GM18507 (cell line): ENCODE measurements around the gene RHOBTB1.
A peak's percentile ranks its signal among the peaks of the same experiment; 100 is the strongest.

Source experiments
- DNase-seq: peaks from one replicate; pipeline ENCODE4 v3.0.0; 2011; ENCODE audit warnings: low read depth; ENCODE audit not compliant: insufficient read length; ENCODE audit errors: extremely low spot score
- FAIRE-seq: peaks from 2 replicates; lab custom pipeline; 2011; peaks lifted over from hg19 to GRCh38; lab: Jason Lieb, UNC

The RHOBTB1 gene

DNA sequence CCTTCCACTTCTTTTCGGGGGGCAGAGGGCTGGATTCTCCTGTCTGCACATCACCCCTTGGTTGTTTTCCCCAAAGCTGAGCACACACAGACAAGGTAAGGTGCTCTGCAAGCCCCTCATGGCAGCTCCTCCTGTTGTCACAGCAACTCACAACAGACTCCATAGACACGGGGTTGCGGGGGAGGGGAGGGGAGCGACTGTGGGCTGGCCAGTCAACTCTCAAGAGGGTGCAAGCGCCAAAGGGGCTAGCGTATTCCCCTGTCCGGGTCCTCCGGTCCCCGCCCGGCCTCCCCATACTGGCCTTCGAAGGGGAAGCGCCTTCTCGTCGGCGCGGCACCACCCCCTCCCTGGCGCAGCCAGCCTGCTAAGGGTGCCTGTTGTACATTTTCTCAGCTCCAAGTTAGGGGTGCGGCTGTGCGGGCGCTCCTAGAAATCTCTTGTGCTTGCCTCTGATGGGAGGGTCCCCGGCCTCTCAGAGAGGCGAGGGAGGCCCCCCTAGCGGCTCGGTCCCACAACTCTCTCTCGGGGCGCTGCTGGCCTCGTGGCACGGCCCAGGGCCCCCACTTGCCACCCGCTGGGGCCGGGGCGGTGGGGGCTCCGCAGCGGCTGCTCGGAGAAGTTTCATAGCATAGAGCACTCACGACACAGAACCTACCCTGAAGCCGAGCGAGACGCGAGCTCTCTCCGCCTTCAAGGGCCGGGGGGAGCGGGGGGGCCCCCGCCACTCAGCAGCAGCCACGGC, 498 bp downstream of the RHOBTB1 start:
- FAIRE-seq (no peak), DNase-seq (no peak)

DNA sequence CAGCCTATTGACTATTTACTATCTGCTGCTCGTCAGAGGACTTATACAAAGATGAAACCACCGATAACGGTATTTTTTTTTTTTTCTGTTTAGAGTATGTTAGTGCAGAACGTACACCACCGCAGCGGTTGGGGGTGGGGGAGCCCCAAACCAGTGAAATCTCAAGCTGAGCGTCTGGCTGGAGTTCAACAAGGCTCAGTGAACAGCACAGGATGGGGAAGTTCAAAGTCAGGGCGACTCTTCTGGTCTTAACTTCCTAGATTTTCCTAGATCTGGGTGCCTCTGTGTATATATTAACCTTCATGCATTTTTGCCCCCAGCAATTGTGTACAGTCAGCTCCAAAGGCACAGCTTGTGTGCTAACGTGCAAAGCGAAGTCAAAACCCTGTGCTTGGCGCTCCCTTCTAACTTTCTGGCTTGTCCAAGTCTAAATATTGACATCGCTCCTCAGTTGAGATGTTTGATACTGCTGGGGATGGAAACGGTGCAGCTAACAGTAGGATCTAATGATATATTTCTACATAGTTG, 1.1 kb downstream of the RHOBTB1 start:
- FAIRE-seq, result peak; percentile 21

DNA sequence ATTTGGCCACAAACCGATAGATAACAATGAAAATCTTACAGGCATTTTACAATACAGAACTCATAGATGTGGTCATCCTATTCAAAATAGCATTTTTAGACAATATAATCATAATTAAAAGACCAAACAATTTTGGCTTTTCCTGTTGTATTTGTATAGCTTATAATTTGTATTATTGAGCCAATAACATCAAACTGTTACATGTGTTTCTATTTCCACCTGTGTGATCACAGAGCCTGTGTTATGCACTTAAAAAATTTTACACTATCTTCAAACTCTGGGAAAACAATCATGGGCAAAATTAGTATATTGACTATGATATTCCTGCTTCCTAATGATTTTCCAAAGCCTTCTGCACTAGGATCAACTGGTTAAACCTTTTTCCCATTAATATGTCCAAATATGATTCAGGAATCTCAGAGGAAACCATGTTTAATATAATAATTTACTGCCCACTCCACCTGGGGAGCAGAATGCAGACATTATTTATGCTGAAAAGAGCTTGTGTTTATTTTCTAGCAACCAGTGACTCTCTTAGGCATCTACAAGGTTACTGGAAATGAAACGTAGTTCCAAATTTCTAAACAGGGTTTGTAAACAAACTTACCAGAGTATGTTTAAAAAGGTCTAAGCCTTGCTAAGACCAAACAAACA, 1.7 kb downstream of the RHOBTB1 start:
- no peak for FAIRE-seq
- DNase-seq, result no peak

More for the DNA sequence above, 1.1 kb downstream of the RHOBTB1 start:
- no peak for DNase-seq

DNA sequence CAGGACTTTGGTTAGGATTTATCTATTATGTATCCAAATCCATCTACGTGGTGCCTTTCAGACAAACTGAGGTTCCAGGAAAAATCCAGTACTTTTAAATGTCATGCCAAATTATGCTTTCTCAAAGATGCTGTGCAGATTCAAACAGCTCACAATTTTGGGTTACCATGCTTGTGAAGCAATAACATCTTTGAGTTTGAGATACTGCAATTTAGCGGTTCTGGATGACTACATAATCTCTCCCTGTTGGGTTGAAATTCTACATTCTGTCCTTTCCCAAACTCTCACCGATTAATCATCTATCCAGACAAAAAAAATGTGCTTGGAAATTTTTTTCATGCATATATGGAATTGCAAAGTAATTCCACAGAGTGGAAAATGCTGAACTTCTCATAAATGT, 3.5 kb downstream of the RHOBTB1 start:
- FAIRE-seq (no peak), DNase-seq (no peak)

DNA sequence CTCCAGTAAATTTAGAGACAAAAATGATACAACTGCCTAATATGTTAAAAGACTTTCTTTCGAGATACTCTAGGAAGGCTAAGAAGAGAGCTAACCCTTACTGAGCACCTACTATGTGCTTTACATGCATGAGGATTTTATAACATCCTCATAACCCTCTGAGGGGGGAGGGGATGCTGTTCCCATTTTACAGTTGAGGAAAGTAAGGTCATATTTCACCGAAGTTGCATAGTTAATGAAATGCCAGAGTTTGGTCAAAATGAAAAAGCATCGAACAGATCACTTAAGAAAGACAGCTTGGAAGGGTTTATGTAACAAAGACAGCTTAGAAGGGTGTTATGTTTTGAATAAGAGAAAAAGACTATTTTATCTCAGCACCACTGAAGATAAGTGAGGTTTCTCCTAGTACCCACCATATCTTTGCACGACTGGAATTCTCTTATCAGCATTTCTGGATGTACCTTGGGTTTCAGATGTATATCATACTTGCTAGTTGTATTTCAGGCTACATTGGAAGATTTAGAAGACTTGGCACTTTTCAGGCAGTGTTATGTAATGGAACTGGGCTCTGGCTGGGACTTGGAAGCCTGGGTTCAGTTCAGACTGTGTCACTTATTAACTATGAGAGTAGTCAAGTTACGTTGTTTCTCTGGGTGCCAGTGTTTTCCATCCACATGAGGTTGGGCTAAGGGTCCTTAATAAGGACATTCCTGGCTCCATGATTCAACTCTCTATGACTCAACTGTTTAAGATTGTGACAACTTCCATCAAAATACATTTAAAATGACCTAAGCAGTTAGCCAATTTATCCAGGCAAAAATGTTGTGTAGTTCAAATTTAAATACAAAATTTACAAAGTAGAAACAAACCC, 6.0 kb downstream of the RHOBTB1 start:
- DNase-seq, result no peak

DNA sequence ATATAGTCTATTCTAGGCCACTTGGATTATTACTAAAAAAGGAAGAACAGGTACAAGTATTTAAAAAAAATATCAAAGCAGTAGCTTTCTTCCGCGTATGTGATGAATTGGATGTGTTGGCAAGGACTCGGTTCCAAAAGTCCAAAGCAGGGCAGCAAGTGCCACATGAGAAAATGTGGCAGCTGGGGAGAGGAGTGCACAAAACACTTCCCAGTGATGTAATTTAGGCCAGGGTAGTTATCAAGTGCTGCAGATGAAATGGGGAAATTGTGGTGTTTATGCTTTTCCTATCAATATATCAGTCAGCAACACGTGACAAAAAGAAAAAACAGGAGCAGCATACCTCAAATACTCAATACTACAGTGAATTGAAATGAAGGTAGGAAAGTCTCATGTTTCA, 7.0 kb downstream of the RHOBTB1 start:
- DNase-seq (no peak), FAIRE-seq (no peak)

More for the DNA sequence above, 6.0 kb downstream of the RHOBTB1 start:
- FAIRE-seq, result no peak

DNA sequence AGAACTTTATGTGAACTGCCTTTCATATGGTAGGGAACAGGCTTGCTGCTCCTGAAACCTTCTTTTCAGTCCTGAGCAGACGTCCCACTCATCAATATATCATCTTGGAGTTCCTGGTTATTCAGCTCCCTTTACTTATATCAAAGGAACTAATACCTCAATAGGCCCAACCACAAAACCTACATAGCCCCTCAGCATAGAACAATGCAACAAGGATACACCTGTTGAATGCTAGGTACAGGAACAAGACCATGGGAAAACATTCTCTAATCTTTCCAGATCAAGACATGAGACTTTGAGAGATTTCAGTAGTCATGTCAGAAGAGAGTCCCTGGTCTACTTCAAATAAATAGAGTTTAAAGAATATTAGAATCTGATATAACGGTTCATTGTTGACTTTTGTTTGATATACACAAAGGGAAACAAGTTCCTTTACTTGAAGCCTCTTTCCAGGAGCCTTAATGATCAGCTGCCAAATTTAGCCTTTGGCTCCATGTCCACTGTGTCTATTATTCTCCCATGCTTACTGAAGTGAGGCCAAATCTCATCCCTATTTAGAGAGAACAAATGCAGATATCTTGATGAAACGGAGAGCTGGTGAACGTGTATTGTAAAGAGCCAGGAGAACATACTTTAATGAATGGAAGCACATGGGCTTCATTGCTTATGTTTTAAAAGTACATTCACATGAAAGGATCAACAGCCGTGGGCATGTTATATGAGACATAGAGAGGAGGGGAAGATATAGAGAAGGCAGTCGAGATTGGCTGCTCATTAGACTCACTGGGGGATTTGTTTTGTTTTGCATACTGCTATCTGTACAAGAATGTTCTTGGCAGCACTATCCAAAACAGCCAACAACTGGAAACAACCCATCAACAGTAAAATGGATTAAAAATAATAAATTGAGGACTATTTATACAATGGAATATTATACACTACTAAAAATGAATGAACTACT, 9.5 kb downstream of the RHOBTB1 start:
- DNase-seq, result no peak

DNA sequence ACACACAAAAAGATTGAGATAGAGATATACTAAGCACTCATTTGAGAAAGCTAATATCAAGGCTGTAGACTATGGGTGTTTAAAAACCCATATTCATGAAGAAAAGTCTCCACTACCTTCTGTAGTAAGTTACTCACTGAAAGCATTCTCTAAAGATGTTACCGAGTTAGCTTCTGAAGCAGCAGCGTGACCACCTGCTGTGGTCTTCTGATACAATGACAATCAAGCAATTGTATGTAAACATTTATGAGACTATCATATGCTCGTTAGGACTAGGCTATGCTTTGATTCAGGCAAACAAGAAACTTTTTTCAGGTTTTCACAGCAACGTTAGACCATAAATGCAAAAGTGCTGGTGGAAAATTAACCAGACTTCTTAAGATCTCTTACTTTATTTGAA, 11.2 kb downstream of the RHOBTB1 start:
- DNase-seq, result no peak
- no peak for FAIRE-seq

More for the DNA sequence above, 9.5 kb downstream of the RHOBTB1 start:
- FAIRE-seq, result no peak

DNA sequence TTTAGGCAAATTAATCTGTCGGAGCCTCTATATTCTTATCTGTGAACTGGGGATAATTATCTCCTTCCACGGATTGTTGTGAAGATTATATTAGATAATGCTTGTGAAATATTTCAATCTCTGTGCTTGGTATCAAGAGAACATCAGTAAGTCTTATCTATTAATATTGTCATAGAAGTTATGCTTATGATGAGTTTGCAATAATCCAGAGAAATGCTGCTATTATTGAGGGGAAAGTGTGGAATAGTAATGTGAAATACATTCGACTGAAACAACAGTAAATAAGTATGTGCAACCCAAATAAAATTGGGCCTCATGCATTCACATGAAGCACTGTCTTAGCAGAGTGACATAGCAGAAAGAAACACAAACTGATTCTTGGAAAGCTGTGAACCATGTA, 13.7 kb downstream of the RHOBTB1 start:
- DNase-seq (no peak), FAIRE-seq (no peak)

DNA sequence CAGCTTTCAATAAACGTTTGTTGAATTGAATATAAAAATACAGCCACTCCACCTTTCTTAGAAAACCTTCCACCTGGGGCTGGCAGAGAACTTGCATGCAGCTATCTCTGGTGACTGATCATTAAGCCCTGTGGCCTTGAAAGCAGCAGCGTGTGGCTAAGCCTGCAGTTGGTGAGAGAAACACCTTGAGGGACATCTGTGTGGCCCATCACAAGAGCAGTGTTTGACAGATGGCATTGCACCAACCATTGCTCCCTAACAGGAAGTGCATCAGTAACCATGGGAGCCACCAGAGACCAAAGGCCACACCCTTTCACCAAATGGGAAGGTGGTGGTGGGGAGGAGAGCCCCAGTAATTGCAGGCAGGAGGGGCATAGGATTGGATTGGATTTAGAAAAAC, 22.4 kb downstream of the RHOBTB1 start:
- FAIRE-seq, result no peak

DNA sequence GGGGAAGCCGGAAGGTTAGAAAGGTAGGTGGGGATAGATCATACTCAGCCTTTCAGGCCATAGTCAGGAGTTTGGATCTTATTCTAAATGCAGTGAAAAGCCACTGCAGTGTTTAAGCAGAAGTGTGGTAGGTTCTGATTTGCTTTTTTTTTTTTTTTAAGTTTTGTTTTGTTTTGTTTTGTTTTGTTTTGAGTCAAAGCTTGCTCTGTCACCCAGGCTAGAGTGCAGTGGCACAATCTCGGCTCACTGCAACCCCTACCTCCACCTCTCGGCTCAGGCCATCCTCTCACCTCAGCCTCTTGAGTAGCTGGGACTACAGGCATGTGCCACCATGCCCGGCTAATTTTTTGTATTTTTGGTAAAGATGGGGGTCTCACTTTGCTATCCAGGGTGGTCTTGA, 23.5 kb downstream of the RHOBTB1 start:
- no peak for DNase-seq
- FAIRE-seq, result no peak

More for the DNA sequence above, 22.4 kb downstream of the RHOBTB1 start:
- DNase-seq, result no peak

DNA sequence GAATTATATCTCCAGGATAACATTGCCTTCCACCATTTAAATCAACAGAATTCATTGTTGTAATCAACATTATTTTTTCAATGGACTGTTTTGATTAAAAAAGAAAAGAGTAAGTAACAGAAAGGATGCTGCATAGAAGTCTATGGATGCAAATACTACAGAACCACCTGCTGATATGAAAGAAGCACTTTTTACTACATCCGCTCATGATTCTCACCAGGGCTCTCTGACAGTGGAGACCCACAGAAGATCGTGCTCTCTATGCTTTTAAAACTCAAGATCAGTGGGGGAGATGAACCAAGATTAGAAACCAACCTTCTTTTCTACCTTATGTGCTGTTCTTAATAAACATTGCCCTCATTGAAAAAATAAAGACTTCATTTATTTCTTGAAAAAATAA, 24.4 kb downstream of the RHOBTB1 start:
- no peak for DNase-seq
- no peak for FAIRE-seq

DNA sequence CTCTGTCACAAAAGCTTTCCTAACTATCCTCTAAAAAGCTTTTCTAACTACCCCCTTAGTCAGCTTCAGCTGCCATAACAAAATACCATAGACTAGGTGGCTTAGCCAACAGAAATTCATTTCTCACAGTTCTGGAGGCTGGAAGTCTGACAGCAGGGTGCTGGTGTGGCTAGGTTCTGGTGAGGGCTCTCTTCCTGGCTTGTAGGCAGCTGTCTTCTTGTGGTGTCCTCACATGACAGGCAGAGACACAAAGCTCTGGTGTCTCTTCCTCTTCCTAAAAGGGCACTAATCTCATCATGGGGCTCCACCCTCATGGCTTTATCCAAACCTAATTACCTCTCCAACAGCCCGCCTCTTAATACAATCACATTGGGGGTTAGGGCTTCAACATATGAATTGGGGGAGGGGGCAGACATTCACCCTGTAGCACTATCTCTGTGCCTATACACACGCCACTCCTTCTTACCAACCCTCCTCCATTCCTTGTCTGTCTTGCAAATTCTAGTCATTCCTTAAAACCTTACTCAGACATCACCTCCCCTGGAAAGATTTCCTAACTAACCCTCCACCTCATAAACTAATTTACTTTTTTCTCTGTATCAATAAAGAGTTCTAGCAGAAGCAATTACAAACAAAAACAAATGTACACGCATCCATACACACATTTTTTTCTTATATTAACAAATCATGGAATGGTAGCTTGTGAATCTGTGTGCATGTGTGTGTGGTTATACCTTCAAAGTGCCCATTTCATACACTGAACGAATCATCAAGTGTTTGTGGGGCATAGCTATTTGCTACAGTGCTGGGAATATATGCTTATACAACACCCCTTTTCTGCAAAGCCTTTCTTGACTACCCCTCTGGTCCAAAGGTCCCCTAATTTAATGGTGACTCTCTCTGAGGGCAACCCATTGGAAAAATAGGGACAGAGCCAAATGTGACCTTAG, 26.4 kb downstream of the RHOBTB1 start:
- FAIRE-seq, result no peak
- DNase-seq, result no peak

DNA sequence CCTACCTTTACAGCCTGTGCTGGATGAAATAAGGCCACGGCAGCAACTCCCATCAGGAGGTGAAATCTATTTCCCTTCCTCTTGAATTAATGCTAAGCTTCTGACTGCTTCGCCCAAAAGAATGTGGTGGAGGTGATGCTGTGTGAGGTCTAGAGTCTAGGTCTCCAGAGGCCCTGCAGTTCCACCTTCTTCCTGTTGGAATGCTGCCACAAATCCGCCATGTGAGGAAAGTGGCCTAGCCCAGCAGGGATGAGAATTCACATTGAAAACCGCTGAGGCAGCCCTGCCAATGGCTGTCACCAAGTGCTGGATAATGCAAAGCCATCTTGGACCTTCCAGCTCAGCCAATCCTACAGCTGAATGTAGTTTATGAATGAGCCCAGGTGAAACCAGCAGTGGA, 28.0 kb downstream of the RHOBTB1 start:
- DNase-seq (no peak), FAIRE-seq (no peak)

DNA sequence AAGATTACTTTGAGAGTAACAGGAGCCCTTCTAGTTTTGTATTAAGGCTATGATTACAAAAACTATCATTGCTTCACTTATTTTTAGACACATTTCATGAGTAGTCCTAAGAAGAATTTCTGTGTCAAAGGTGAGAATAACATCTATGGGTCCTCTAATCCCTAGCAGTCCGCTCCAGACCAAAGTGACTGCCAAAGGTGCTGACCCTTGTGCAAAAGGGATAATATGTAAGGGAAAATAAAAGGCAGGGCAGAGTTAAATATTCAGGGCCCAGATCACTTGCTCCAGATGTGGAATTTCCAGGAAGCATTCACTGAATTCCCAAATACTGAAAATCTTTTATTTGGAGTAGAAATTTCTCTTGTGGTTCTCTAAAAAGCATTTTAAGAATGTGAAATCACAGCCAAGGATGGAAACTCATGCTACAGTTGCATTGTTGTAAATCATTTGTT, 29.3 kb downstream of the RHOBTB1 start:
- FAIRE-seq (no peak), DNase-seq (no peak)

DNA sequence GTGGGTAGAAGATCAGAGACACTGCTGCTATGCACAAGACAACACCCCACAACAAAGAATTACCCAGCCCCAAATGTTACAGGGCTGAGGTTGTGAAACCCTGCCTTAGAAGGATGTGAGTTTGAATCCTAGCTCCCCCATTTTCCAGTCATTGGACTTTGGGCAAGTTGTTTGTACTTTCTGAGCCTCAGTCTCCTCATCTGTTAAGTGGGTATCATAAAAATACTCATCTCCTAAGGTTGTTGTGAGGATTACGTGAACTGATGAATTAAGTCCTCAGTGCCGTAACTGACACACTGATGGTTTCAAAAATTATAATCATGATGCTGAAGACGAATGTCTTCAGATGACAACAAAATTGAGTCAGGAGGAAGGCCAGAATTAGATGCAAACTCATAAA, 30.3 kb downstream of the RHOBTB1 start:
- DNase-seq, result no peak
- no peak for FAIRE-seq

DNA sequence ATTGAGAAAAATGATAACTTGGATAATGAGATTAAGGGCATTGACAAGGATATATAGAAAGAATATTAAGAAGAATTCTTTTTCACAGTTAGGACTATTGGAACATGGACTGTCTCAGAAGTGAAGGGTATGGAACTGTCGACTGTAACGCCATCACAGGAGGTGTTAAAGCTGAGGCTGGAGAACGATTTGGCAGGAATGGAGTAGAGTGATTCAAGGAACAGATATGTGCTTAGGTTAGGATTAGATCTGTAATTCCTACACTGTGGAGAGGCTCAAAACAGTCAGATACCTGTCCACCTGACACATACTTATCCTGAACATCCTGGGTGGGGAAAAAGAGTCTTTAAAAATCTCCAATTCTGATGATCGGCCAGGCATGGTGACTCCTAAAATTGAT, 30.9 kb downstream of the RHOBTB1 start:
- FAIRE-seq, result no peak

DNA sequence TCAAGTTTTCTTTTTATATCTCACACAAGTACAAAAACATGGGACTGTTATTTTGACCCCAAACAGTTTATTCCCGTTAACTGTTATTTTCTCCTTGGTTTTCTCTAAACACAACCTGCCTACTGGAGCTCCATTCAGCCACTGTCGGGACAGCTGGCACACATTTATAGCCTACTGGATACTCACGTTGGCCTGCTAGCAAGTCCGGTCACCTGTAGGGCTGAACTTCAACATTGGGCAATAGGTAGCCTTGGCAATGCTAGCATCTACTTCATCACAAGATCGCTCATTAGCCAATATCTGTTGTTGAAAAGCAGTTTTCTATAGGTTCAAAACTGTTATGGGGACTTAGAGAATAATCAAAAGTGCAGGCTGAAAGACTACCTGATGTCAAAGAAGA, 32.3 kb downstream of the RHOBTB1 start:
- DNase-seq, result no peak
- FAIRE-seq, result no peak

More for the DNA sequence above, 30.9 kb downstream of the RHOBTB1 start:
- DNase-seq, result no peak
